ENCODE measurements around the gene FGD3.

The FGD3 gene

GRCh38 chr9:93027750-93028149, 80.4 kb downstream of the FGD3 start:
- in situ Hi-C loops (cut with HindIII; ENCODE audit: low pct_ligation_motif_present, low sequenced_read_pairs) = no loop called here
- H3K27me3 ChIP-seq (replicated peaks) = no peaks in the 10 kb centered on the region
- H3K4me3 ChIP-seq (ENCODE audit: low read depth, low read length) = no peak overlapping the region
- no peaks in the 10 kb centered on the region for H3K36me3 ChIP-seq (replicated peaks)
- H3K27ac ChIP-seq = no peak overlapping the region
- DNase-seq = no peak
- TF ChIP-seq CTCF (IDR thresholded peaks at IDR 0.05; ENCODE audit: low read depth, low read length, missing control alignments) = no peak

GRCh38 chr9:93028448-93029006, 81.2 kb downstream of the FGD3 start:
- TF ChIP-seq CTCF (IDR thresholded peaks at IDR 0.05; ENCODE audit: low read depth, low read length, missing control alignments) = no peak
- H3K4me3 ChIP-seq (ENCODE audit: low read depth, low read length) = no peak overlapping the region
- no peak overlapping the region for H3K27ac ChIP-seq
- in situ Hi-C loops (cut with HindIII; ENCODE audit: low pct_ligation_motif_present, low sequenced_read_pairs) = no loop called here
- DNase-seq = no peak
- H3K36me3 ChIP-seq (replicated peaks) = no peaks in the 10 kb centered on the region
- H3K27me3 ChIP-seq (replicated peaks) = no peaks in the 10 kb centered on the region

GRCh38 chr9:93030642-93031628, 83.6 kb downstream of the FGD3 start:
- in situ Hi-C loops (cut with HindIII; ENCODE audit: low pct_ligation_motif_present, low sequenced_read_pairs) = no loop called here

GRCh38 chr9:93031629-93032430, 84.5 kb downstream of the FGD3 start:
- no peak overlapping the region for H3K4me3 ChIP-seq (ENCODE audit: low read depth, low read length)
- no peak for TF ChIP-seq CTCF (IDR thresholded peaks at IDR 0.05; ENCODE audit: low read depth, low read length, missing control alignments)
- no peak overlapping the region for H3K27ac ChIP-seq
- no peak for DNase-seq
- no peaks in the 10 kb centered on the region for H3K27me3 ChIP-seq (replicated peaks)
- no peaks in the 10 kb centered on the region for H3K36me3 ChIP-seq (replicated peaks)
- in situ Hi-C loops (cut with HindIII; ENCODE audit: low pct_ligation_motif_present, low sequenced_read_pairs) = no loop called here

More at GRCh38 chr9:93030642-93031628, 83.6 kb downstream of the FGD3 start:
- no peak for TF ChIP-seq CTCF (IDR thresholded peaks at IDR 0.05; ENCODE audit: low read depth, low read length, missing control alignments)
- Histone ChIP-seq H3K27me3 (replicated peaks) (no peaks in the 10 kb centered on the region), H3K27ac (no peak overlapping the region), H3K4me3 (ENCODE audit: low read depth, low read length) (no peak overlapping the region), H3K36me3 (replicated peaks) (no peaks in the 10 kb centered on the region)
- no peak for DNase-seq

- no peak overlapping the region for H3K4me3 ChIP-seq (ENCODE audit: low read depth, low read length)
- TF ChIP-seq CTCF (IDR thresholded peaks at IDR 0.05; ENCODE audit: low read depth, low read length, missing control alignments) = no peak
- no peaks in the 10 kb centered on the region for H3K27me3 ChIP-seq (replicated peaks)
- no peak for DNase-seq
- H3K27ac ChIP-seq = no peak overlapping the region
- H3K36me3 ChIP-seq (replicated peaks) = no peaks in the 10 kb centered on the region
- in situ Hi-C loops (cut with HindIII; ENCODE audit: low pct_ligation_motif_present, low sequenced_read_pairs) = no loop called here
Observed at GRCh38 chr9:93032545-93032944, 85.2 kb downstream of the FGD3 start.
